ENCODE data around the gene MAP3K14.

GRCh38 chr17:45325810-45326209, 9.0 kb upstream of the MAP3K14 start:
- TF ChIP-seq CTCF (IDR thresholded peaks at IDR 0.05) (no peak), POLR2A (IDR thresholded peaks at IDR 0.05) (no peak)

Data from thyroid gland (tissue), 4 donors.